Astrocyte of the spinal cord (primary cell): ENCODE data around the gene MSI2.

Experiments used
- DNase-seq: peaks from one replicate; pipeline ENCODE4 v3.0.0; 2011; ENCODE audit warnings: low read depth, low spot score
- H3K4me3 ChIP-seq: 2 replicates; pipeline ENCODE4 v1.5.1; 2011; ENCODE audit warnings: low read depth, mild to moderate bottlenecking, low read length, moderate library complexity
- in situ Hi-C: cut with HindIII; loops from 2 replicates; pipeline ENCODE4 v1.10.0; 2017; ENCODE audit warnings: low sequenced_read_pairs
- TF ChIP-seq, protein P1 (sequence below): IDR thresholded peaks from 2 replicates; pipeline ENCODE4 v1.5.1; 2012; ENCODE audit warnings: low read depth, mild to moderate bottlenecking, low read length, inconsistent platforms

MSI2 gene

DNA sequence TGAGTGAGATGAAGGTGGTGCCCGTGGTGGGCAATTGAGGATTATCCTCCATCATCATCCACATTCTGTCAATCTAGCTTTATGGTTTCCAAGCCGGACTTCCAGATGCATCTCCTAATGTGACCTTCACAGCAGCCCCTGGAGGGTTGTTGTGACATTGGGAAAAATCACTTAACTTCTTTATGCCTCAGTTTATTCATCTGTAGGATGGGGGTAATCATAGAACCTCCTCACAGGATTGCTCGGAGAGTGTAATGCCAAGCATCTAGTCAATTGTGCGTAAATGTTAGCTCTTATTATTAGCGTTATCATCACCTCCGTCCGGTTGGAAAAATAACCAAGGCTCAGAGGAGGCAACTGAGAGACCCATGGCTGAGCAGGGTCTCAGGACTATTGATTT lies 274.8 kb downstream of the MSI2 start:
- DNase-seq: no peak
- TF ChIP-seq, protein P1, sequence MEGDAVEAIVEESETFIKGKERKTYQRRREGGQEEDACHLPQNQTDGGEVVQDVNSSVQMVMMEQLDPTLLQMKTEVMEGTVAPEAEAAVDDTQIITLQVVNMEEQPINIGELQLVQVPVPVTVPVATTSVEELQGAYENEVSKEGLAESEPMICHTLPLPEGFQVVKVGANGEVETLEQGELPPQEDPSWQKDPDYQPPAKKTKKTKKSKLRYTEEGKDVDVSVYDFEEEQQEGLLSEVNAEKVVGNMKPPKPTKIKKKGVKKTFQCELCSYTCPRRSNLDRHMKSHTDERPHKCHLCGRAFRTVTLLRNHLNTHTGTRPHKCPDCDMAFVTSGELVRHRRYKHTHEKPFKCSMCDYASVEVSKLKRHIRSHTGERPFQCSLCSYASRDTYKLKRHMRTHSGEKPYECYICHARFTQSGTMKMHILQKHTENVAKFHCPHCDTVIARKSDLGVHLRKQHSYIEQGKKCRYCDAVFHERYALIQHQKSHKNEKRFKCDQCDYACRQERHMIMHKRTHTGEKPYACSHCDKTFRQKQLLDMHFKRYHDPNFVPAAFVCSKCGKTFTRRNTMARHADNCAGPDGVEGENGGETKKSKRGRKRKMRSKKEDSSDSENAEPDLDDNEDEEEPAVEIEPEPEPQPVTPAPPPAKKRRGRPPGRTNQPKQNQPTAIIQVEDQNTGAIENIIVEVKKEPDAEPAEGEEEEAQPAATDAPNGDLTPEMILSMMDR: no peak
- in situ Hi-C loops: no loop called here
- H3K4me3 ChIP-seq: no peak overlapping the region

- no peak for DNase-seq
- TF ChIP-seq, protein P1: no peak
- in situ Hi-C loops: no loop called here
- no peak overlapping the region for H3K4me3 ChIP-seq
Observed at GRCh38 chr17:57531648-57532504, 275.6 kb downstream of the MSI2 start.

- TF ChIP-seq, protein P1: no peak
- in situ Hi-C loops: no loop called here
- DNase-seq: no peak
- H3K4me3 ChIP-seq: no peak overlapping the region
Observed at GRCh38 chr17:57532556-57532955, 276.2 kb downstream of the MSI2 start.

DNA sequence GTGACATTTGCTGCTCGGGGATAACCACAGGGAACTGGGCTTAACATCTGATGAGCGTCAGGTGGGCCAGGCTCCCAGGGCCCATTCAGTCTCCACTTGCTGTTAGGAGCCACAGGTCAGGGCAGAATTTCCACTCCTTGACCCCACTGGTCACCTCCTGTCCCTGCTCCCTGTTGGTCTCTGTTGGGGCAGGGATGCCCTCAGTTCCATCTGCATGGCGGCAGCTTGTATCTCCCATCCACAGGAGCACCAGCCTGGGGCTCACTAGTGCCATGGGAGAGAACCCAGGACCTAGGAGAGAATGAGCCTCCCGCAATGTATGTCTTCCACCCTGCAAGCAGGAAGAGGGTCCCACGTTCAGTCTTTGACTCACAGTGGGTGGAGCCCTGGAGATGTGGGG lies 276.6 kb downstream of the MSI2 start:
- no peak overlapping the region for H3K4me3 ChIP-seq
- TF ChIP-seq, protein P1: no peak
- in situ Hi-C loops: no loop called here
- no peak for DNase-seq

DNA sequence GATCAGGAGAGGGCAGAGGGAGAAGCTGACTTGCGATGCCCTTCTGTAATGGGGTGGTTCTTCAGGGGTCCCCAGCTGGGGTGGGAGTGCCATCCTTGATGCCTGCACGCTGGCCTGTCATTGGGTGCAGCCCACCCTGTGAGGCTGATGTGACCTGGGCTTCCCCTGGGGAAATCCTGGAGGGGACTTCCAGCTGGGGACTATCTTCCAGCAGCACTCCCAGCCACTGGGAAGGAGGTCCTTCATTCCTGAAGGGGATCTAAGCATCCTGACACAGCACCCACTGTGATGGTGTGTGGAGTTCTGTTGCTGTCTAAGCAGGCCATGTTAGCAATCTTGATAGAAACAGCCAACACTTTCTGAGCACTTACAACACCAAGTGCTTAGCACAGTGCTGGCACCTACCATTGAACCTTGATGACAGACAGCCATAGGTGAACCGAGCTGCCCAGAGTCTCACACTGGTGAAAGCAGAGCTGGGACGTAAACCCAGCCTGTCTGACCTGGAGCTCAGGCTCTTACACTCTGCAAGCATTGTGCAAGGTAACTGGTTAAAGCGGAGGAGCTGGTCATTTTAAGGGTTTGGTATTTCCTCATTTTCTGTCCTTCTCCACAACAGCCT lies 277.5 kb downstream of the MSI2 start:
- TF ChIP-seq, protein P1: no peak

DNA sequence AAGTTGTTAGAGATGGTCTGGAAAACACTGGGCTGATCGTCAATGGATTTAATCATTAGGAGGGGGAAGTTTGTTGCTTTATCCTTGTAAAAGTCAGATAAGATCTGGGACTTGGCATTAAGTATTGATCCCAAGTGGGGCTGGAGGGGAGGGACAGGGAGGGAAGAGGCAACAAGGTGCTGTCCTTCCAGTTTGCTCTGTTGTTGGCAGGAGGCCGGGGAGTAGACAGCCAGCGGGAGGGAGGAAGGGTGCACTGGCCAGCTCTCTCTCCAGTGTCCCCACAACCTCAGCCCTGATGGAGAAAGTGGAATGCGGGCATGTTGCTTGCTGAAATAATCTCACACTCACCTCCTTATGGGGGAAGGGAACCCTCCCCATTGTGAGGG lies 278.5 kb downstream of the MSI2 start:
- TF ChIP-seq, protein P1: no peak
- in situ Hi-C loops: no loop called here
- no peak for DNase-seq
- H3K4me3 ChIP-seq: no peak overlapping the region

More for the DNA sequence above, 277.5 kb downstream of the MSI2 start:
- no peak for DNase-seq
- no peak overlapping the region for H3K4me3 ChIP-seq
- in situ Hi-C loops: no loop called here
